ENCODE data around the gene MAVS. TPM values are rescaled to one million over a fixed set of nuclear protein-coding genes. Genes with fewer than 3 reads are reported as not detected.
A peak's percentile ranks its signal among the peaks of the same experiment; 100 is the strongest.
"Not testable (repeated sequence)": the region's sequence is repeated elsewhere in the genome, so short reads cannot be mapped to it uniquely, and the experiment has no call there.

MAVS gene
- total and polyA plus RNA-seq, 2 donors: 13.8 to 21.5 TPM

DNA sequence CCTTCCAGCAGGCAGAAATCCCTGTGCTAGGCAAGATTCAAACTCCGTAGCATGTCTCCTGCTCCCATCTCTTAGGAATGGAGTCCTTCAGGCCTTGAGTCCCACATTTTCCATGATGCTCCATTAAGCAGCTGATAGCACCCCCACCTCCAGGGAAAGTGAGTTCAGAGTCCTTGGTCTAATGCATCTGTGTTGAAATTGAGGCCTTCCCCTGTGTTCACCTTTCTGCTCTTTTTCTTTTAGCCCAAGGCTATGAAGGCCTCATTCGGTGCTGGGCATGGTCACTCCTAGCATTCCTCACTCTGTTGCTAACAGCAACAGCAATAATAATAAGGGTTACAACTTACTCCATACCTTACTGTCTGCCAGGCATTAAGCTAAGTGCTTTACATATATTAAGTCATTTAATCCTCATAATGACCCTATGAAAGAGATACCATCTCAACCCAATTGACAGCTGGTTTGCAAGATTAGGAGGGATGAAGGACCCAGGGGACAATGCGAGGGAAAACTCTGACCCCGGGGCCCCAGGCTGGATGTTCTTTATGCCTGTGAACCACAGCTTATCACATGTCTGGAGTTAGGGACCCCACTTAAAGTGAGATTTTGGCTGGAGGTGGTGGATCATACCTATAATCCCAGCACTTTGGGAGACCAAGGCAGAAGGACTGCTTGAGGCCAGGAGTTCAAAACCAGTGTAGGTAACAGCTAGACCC, 25.1 kb downstream of the MAVS start:
- Histone ChIP-seq H3K4me1 (ENCODE audit: insufficient read depth) (peaks cover 3% of the 10 kb centered on the region), H3K4me3 (ENCODE audit: low read depth, low read length) (no peak overlapping the region), H3K36me3 (ENCODE audit: insufficient read depth) (peaks cover 4% of the 10 kb centered on the region), H3K27ac (ENCODE audit: low read depth) (no peak overlapping the region)
- no peak for DNase-seq (ENCODE audit: extremely low spot score)
- 78% methylated on average over 4 of the region's 4 CpGs for WGBS

- 95% methylated on average over 5 of the region's 5 CpGs for WGBS
- peaks cover 3% of the 10 kb centered on the region for H3K4me1 ChIP-seq (ENCODE audit: insufficient read depth)
- DNase-seq (ENCODE audit: extremely low spot score): no peak
- peaks cover 4% of the 10 kb centered on the region for H3K36me3 ChIP-seq (ENCODE audit: insufficient read depth)
- H3K4me3 ChIP-seq (ENCODE audit: low read depth, low read length): no peak overlapping the region
- H3K27ac ChIP-seq (ENCODE audit: low read depth): no peak overlapping the region
These were observed 26.9 kb downstream of the MAVS start for GRCh38 chr20:3873507-3873906.

DNA sequence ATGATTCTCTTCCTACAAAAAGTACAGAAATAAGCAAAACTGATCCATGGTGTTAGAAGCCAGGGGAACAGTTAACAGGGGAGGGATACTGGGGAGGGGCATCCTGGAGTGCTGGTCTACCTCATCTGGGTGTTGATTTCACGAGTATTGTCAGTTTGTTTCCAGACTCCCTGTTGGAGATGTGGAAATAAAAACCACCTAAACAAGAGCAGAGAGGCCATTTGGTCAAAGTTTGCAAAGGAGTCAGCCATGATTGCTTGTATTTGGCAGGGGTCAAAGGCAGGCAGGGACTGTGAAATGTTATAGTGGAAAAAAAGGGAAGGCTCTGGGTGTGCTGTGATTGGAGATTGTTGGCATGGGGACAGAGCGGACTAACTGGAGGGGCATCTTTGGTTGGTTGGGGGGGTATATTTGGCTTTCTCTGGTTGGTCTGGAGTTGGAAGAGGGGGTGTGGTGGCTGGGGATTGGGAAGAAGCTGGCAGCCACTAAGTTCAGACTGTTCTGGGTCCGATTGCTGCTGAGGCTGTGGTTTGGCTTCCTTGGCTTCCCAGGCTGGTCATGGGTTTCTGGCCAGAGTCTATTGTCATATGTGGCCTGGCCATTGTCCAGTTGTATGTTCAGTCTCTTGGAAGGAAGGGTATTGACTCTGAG, 27.7 kb downstream of the MAVS start:
- Histone ChIP-seq H3K4me1 (ENCODE audit: insufficient read depth) (peaks cover 3% of the 10 kb centered on the region), H3K4me3 (ENCODE audit: low read depth, low read length) (no peak overlapping the region), H3K36me3 (ENCODE audit: insufficient read depth) (peaks cover 4% of the 10 kb centered on the region), H3K27ac (ENCODE audit: low read depth) (no peak overlapping the region)
- WGBS: 51% methylated on average over 3 of the region's 3 CpGs
- no peak for DNase-seq (ENCODE audit: extremely low spot score)

- Histone ChIP-seq H3K27ac (ENCODE audit: low read depth) (no peak overlapping the region), H3K4me1 (ENCODE audit: insufficient read depth) (peaks cover 3% of the 10 kb centered on the region), H3K4me3 (ENCODE audit: low read depth, low read length) (no peak overlapping the region), H3K36me3 (ENCODE audit: insufficient read depth) (peaks cover 4% of the 10 kb centered on the region)
- no peak for DNase-seq (ENCODE audit: extremely low spot score)
- WGBS: 84% methylated on average over 9 of the region's 9 CpGs
These were observed 28.8 kb downstream of the MAVS start for GRCh38 chr20:3875378-3875974.

GRCh38 chr20:3876000-3876399, 29.4 kb downstream of the MAVS start:
- peaks cover 3% of the 10 kb centered on the region for H3K4me1 ChIP-seq (ENCODE audit: insufficient read depth)
- H3K36me3 ChIP-seq (ENCODE audit: insufficient read depth): peaks cover 4% of the 10 kb centered on the region
- 64% methylated on average over 1 of the region's 1 CpG for WGBS
- no peak overlapping the region for H3K27ac ChIP-seq (ENCODE audit: low read depth)
- DNase-seq (ENCODE audit: extremely low spot score): no peak
- H3K4me3 ChIP-seq (ENCODE audit: low read depth, low read length): no peak overlapping the region

DNA sequence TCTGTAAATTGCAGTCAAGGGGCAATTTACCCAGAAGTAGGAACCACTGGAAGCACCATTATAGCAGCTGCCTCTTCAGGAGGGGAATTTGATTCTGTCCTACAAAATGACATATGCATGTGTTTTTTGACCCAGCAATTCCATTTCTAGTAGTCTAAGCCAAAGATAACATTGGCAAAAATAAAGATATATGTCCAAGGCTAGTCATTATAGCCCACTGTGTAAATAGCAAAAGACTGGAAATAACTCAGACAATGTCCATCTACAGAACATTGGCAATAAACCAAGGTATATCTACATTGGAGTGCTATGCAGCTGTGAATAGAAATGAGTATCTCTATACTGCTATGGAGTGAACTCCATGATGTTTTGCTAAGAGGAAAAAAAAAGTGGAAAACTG, 30.0 kb downstream of the MAVS start:
- H3K36me3 ChIP-seq (ENCODE audit: insufficient read depth): peaks cover 4% of the 10 kb centered on the region
- no peak overlapping the region for H3K4me3 ChIP-seq (ENCODE audit: low read depth, low read length)
- peaks cover 3% of the 10 kb centered on the region for H3K4me1 ChIP-seq (ENCODE audit: insufficient read depth)
- H3K27ac ChIP-seq (ENCODE audit: low read depth): no peak overlapping the region
- DNase-seq (ENCODE audit: extremely low spot score): no peak

DNA sequence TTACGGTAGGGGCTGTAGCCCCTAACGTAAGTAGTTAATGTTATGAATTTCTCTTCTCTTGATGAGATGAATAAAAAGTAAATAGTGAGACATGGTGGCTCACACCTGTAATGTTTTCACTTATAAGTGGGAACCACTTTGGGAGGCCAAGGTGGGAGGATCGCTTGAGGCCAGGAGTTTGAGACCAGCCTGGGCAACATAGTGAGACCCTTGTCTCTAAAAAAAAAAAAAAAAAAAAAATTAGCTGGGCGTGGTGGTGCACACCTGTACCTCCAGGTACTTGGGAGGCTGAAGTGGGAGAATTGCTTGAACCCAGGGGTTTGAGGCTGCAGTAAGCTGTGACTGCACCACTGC, 32.3 kb downstream of the MAVS start:
- WGBS: 97% methylated on average over 4 of the region's 4 CpGs
- not testable (repeated sequence) for H3K4me1 ChIP-seq (ENCODE audit: insufficient read depth); H3K4me3 ChIP-seq (ENCODE audit: low read depth, low read length); H3K27ac ChIP-seq (ENCODE audit: low read depth); H3K36me3 ChIP-seq (ENCODE audit: insufficient read depth); DNase-seq (ENCODE audit: extremely low spot score)

DNA sequence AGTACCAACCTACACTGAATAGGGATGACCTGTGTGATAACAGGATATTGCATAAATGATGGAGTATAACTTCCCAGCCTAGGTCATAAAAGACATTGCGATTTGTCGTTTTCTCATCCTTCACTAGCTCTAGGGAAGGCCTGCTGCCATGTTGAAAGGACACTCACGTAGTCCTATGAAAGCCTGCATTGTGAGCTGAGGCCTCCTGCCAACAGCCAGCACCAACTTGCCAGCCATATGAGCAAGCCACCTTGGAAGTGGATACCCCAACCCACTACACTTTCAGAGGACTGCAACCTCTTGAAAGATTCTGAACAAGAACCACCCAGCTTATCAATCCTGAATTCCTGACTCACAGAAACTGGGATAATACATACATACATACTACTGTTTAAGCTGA, 39.1 kb downstream of the MAVS start:
- H3K36me3 ChIP-seq (ENCODE audit: insufficient read depth): no peaks in the 10 kb centered on the region
- DNase-seq (ENCODE audit: extremely low spot score): no peak
- H3K4me3 ChIP-seq (ENCODE audit: low read depth, low read length): no peak overlapping the region
- no peaks in the 10 kb centered on the region for H3K4me1 ChIP-seq (ENCODE audit: insufficient read depth)
- 92% methylated on average over 3 of the region's 3 CpGs for WGBS
- H3K27ac ChIP-seq (ENCODE audit: low read depth): no peak overlapping the region

GRCh38 chr20:3887876-3888620, 41.4 kb downstream of the MAVS start:
- no peak for DNase-seq (ENCODE audit: extremely low spot score)
- WGBS: 12% methylated on average over 15 of the region's 15 CpGs
- Histone ChIP-seq H3K4me1 (ENCODE audit: insufficient read depth) (peaks cover 5% of the 10 kb centered on the region), H3K36me3 (ENCODE audit: insufficient read depth) (no peaks in the 10 kb centered on the region), H3K27ac (ENCODE audit: low read depth) (no peak overlapping the region), H3K4me3 (ENCODE audit: low read depth, low read length) (peak overlapping the region; percentile 52)

- Histone ChIP-seq H3K27ac (ENCODE audit: low read depth) (peak within 1 kb of the TSS; percentile 93), H3K4me3 (ENCODE audit: low read depth, low read length) (peak within 1 kb of the TSS; percentile 93)
- under 1% methylated on average over 72 of the region's 72 CpGs for WGBS
These were observed 42.2 kb downstream of the MAVS start, which contains the start of gene PANK2 for GRCh38 chr20:3888622-3889488. TSS of gene PANK2 (plus strand) at chr20:3889387.

GRCh38 chr20:3889489-3890397, 43.1 kb downstream of the MAVS start:
- Histone ChIP-seq H3K27ac (ENCODE audit: low read depth) (peak overlapping the region; percentile 93), H3K36me3 (ENCODE audit: insufficient read depth) (no peaks in the 10 kb centered on the region), H3K4me1 (ENCODE audit: insufficient read depth) (peaks cover 5% of the 10 kb centered on the region), H3K4me3 (ENCODE audit: low read depth, low read length) (peak overlapping the region; percentile 93)
- under 1% methylated on average over 68 of the region's 68 CpGs for WGBS
- DNase-seq (ENCODE audit: extremely low spot score): no peak

More at GRCh38 chr20:3888622-3889488, 42.2 kb downstream of the MAVS start, which contains the start of gene PANK2:
- no peaks in the 10 kb centered on the region for H3K36me3 ChIP-seq (ENCODE audit: insufficient read depth)
- DNase-seq (ENCODE audit: extremely low spot score): peak; percentile 98
- peaks cover 5% of the 10 kb centered on the region for H3K4me1 ChIP-seq (ENCODE audit: insufficient read depth)

- Histone ChIP-seq H3K4me3 (ENCODE audit: low read depth, low read length) (peak overlapping the region; percentile 93), H3K36me3 (ENCODE audit: insufficient read depth) (no peaks in the 10 kb centered on the region), H3K27ac (ENCODE audit: low read depth) (no peak overlapping the region), H3K4me1 (ENCODE audit: insufficient read depth) (peaks cover 5% of the 10 kb centered on the region)
- WGBS: 2% methylated on average over 3 of the region's 3 CpGs
- DNase-seq (ENCODE audit: extremely low spot score): no peak
These were observed 43.7 kb downstream of the MAVS start for GRCh38 chr20:3890398-3890751.
